Liver (tissue), 9 donors: ENCODE data around the gene BEGAIN. TPM values are rescaled to one million over a fixed set of nuclear protein-coding genes. Genes with fewer than 3 reads are reported as not detected.

Source experiments
- DNase-seq: peaks from one replicate; pipeline ENCODE4 v3.0.0-alpha.2; 2017; ENCODE audit warnings: low spot score
- H3K27ac ChIP-seq, 2 donors: one replicate each; pipeline ENCODE4 v1.7.0; 2013; ENCODE audit warnings: inconsistent platforms in 2 of 2, low read length in 2 of 2, control low read depth in 1 of 2, low read depth in 1 of 2, mild to moderate bottlenecking in 1 of 2
- H3K27me3 ChIP-seq, 4 donors: one replicate each; pipeline versions ENCODE4 v1.6.1 to v1.7.0; 2013; ENCODE audit warnings: low read length in 3 of 4, inconsistent platforms in 1 of 4, mild to moderate bottlenecking in 1 of 4, moderate library complexity in 1 of 4; ENCODE audit not compliant: control insufficient read depth in 4 of 4, insufficient read depth in 4 of 4
- H3K36me3 ChIP-seq, 4 donors: one replicate each; pipeline versions ENCODE4 v1.6.1 to v1.7.0; 2013; ENCODE audit warnings: low read length in 3 of 4, mild to moderate bottlenecking in 3 of 4, low read depth in 1 of 4, moderate library complexity in 1 of 4; ENCODE audit not compliant: control insufficient read depth in 4 of 4, insufficient read depth in 3 of 4
- H3K4me1 ChIP-seq, 4 donors: one replicate each; pipeline versions ENCODE4 v1.6.1 to v1.7.0; 2013; ENCODE audit warnings: low read length in 3 of 4, mild to moderate bottlenecking in 3 of 4, moderate library complexity in 1 of 4; ENCODE audit not compliant: control insufficient read depth in 4 of 4, insufficient read depth in 4 of 4
- H3K4me3 ChIP-seq, 3 donors: one replicate each; pipeline versions ENCODE4 v1.6.1 to v1.7.0; 2013; ENCODE audit warnings: low read length in 3 of 3, control low read depth in 1 of 3, low read depth in 1 of 3, mild to moderate bottlenecking in 1 of 3
- H3K9ac ChIP-seq, 2 donors: one replicate each; pipeline ENCODE4 v1.7.0; 2013; ENCODE audit warnings: low read length in 2 of 2, mild to moderate bottlenecking in 2 of 2, moderate library complexity in 2 of 2, control low read depth in 1 of 2, low read depth in 1 of 2
- H3K9me3 ChIP-seq, 4 donors: one replicate each; pipeline versions ENCODE4 v1.6.1 to v1.7.0; 2013; ENCODE audit warnings: low read length in 3 of 4; ENCODE audit not compliant: control insufficient read depth in 4 of 4
- ATF3 ChIP-seq: IDR thresholded peaks from 2 replicates; pipeline ENCODE4 v1.6.1; 2016; ENCODE audit warnings: antibody characterized with exemption
- CTCF ChIP-seq: fragments of 150-350 bp; IDR thresholded peaks from 2 replicates; pipeline ENCODE4 v1.5.1; 2017; ENCODE audit warnings: improper control_type of control experiment, low read depth, low read length; ENCODE audit not compliant: missing input control
- FOXA1 ChIP-seq: IDR thresholded peaks from 2 replicates; pipeline ENCODE4 v1.6.1; 2016; ENCODE audit warnings: antibody characterized with exemption
- HNF4A ChIP-seq, 2 donors: conservative IDR thresholded peaks; 2 replicates each; pipeline ENCODE4 v1.6.1; 2016; ENCODE audit warnings: antibody characterized with exemption in 2 of 2, mild to moderate bottlenecking in 2 of 2
- JUND ChIP-seq, 2 donors: IDR thresholded peaks; 2 replicates each; pipeline ENCODE4 v1.6.1; 2016; ENCODE audit warnings: antibody characterized with exemption in 2 of 2
- MAX ChIP-seq: IDR thresholded peaks from 2 replicates; pipeline ENCODE4 v1.6.1; 2016; ENCODE audit warnings: antibody characterized with exemption
- NR2F2 ChIP-seq: IDR thresholded peaks from 2 replicates; pipeline ENCODE4 v1.6.1; 2016; ENCODE audit warnings: antibody characterized with exemption
- RAD21 ChIP-seq, 2 donors: IDR thresholded peaks; 2 replicates each; pipeline ENCODE4 v1.6.1; 2016; ENCODE audit warnings: antibody characterized with exemption in 2 of 2, mild to moderate bottlenecking in 2 of 2
- REST ChIP-seq: IDR thresholded peaks from 2 replicates; pipeline ENCODE4 v1.6.1; 2016; ENCODE audit warnings: antibody characterized with exemption, mild to moderate bottlenecking
- RXRA ChIP-seq, 2 donors: IDR thresholded peaks; 2 replicates each; pipeline ENCODE4 v1.6.1; 2017 to 2018; ENCODE audit warnings: antibody characterized with exemption in 2 of 2, mild to moderate bottlenecking in 1 of 2
- SP1 ChIP-seq: IDR thresholded peaks from 2 replicates; pipeline ENCODE4 v1.6.1; 2018; ENCODE audit warnings: antibody characterized with exemption, mild to moderate bottlenecking
- YY1 ChIP-seq: IDR thresholded peaks from 2 replicates; pipeline ENCODE4 v1.6.1; 2016; ENCODE audit warnings: antibody characterized with exemption, mild to moderate bottlenecking
- ZBTB33 ChIP-seq: IDR thresholded peaks from 2 replicates; pipeline ENCODE4 v1.6.1; 2016; ENCODE audit warnings: antibody characterized with exemption
- WGBS: extraction: QIAGEN DNeasy Blood & Tissue Kit; methylation state at CpG from one replicate; pipeline ENCODE4 v1.1.7; 2013; 5-methylcytosine and 5-hydroxymethylcytosine counted together
- polyA plus RNA-seq, 2 donors: library from polyadenylated mRNA; stranded (reverse) in 1 of 2; unstranded in 1 of 2; fragments of 200-250 nt in 1 of 2; fragments of >200 nt in 1 of 2; fragmentation: Nextera tagmentation in 1 of 2; extraction: Ambion mirVana in 1 of 2; gene quantifications; one replicate each; pipeline versions ENCODE4 v1.2.1 to v1.2.3, GENCODE V29; 2013 to 2015
- total RNA-seq, 2 donors: library from RNA; depleted of rRNA; stranded (reverse); fragments of >200 nt; gene quantifications; one replicate each; pipeline ENCODE4 v1.2.3, GENCODE V29; 2014
- donor health status: healthy.
- donor health status: healthy.
- donor health status: healthy.
- donor health status: healthy.
- donor health status: healthy.

Gene BEGAIN
- total and polyA plus RNA-seq, 4 donors: 0.11 to 1.9 (median 0.29) TPM

- TF ChIP-seq JUND (IDR thresholded peaks at IDR 0.05) (no peak), YY1 (no peak), REST (no peak), CTCF (no peak)
- Histone ChIP-seq H3K27me3 (no peaks in the 10 kb centered on the region), H3K36me3 (no peaks in the 10 kb centered on the region), H3K9me3 (no peaks in the 10 kb centered on the region), H3K9ac (no peak overlapping the region), H3K4me3 (no peak overlapping the region), H3K4me1 (no peaks in the 10 kb centered on the region), H3K27ac (no peak overlapping the region)
- no peak for DNase-seq
- over 99% methylated on average over 2 of the region's 2 CpGs for WGBS
These were observed 91.3 kb downstream of the BEGAIN start for GRCh38 chr14:100495917-100496316.

GRCh38 chr14:100494645-100495044 is 92.6 kb downstream of the BEGAIN start:
- Histone ChIP-seq H3K9ac (no peak overlapping the region), H3K9me3 (no peaks in the 10 kb centered on the region), H3K4me1 (no peaks in the 10 kb centered on the region), H3K36me3 (no peaks in the 10 kb centered on the region), H3K27me3 (no peaks in the 10 kb centered on the region), H3K4me3 (no peak overlapping the region), H3K27ac (no peak overlapping the region)
- TF ChIP-seq REST (no peak), NR2F2 (no peak), HNF4A (conservative IDR thresholded peaks at IDR 0.05) (no peak), SP1 (no peak), YY1 (no peak)
- DNase-seq: no peak
- WGBS: 94% methylated on average over 4 of the region's 4 CpGs

- H3K9ac ChIP-seq: no peak overlapping the region
- DNase-seq: no peak
- H3K4me3 ChIP-seq: no peak overlapping the region
- H3K4me1 ChIP-seq: no peaks in the 10 kb centered on the region
- H3K27ac ChIP-seq: no peak overlapping the region
- H3K36me3 ChIP-seq: no peaks in the 10 kb centered on the region
- WGBS: 97% methylated on average over 4 of the region's 4 CpGs
- no peaks in the 10 kb centered on the region for H3K9me3 ChIP-seq
- H3K27me3 ChIP-seq: no peaks in the 10 kb centered on the region
- TF ChIP-seq HNF4A (conservative IDR thresholded peaks at IDR 0.05): no peak
- no peak for TF ChIP-seq MAX
- TF ChIP-seq SP1: no peak
- no peak for TF ChIP-seq RAD21 (IDR thresholded peaks at IDR 0.05)
- TF ChIP-seq YY1: no peak
- no peak for TF ChIP-seq CTCF
- no peak for TF ChIP-seq FOXA1
- no peak for TF ChIP-seq RXRA (IDR thresholded peaks at IDR 0.05)
- TF ChIP-seq ATF3: no peak
- TF ChIP-seq ZBTB33: no peak
These were observed 97.0 kb downstream of the BEGAIN start for GRCh38 chr14:100490252-100490651.
